ENCODE data around the gene CABLES1.

DNA sequence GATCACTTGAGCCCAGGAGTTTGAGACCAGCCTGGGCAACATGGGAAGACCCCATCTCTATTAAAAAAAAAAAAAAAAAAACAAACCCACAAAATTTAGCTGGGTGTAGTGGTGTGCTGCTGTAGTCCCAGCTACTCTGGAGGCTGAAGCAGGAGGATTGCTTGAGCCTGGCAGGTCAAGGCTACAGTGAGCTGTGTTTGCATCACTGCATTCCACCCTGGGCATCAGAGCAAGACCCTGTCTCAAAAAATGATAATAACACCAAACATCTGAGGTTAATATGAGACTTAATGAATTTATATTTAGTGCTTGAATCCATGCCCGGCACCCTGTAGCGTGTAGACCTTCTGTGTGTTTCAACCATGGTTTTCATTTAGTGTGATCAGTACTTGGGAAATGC lies 22.8 kb downstream of the CABLES1 start:
- TF ChIP-seq CTCF (IDR thresholded peaks at IDR 0.05) = no peak
- TF ChIP-seq POLR2A (IDR thresholded peaks at IDR 0.05) = no peak

Data from Peyer's patch (tissue), 4 donors.